Panc1 (cell line): ENCODE measurements around the gene RIMS1. TPM values are rescaled to one million over a fixed set of nuclear protein-coding genes. Genes with fewer than 3 reads are reported as not detected.
"Not testable (repeated sequence)": the region's sequence is repeated elsewhere in the genome, so short reads cannot be mapped to it uniquely, and the experiment has no call there.

Experiments
- ATAC-seq: fragments of 200-7000 bp; cut with Tn5 transposase; 2 replicates; pipeline ENCODE4 v1.9.1; 2020; ENCODE audit warnings: mild to moderate bottlenecking, moderate library complexity
- BruUV-seq: library from RNA; stranded (reverse); fragments of 400-500 nt; replicated peaks from 2 replicates; lab custom pipeline; 2021; lab: Mats Ljungman, UMichigan
- CTCF ChIA-PET: fragments of 300-600 bp; sonication (Branson Sonifier 250); formaldehyde crosslinking; loops from one replicate; lab custom pipeline; 2022; ENCODE audit warnings: antibody characterized with exemption; lab: Charles Lee
- POLR2A ChIA-PET: fragments of 300-600 bp; sonication (Branson Sonifier 250); formaldehyde crosslinking; loops from one replicate; lab custom pipeline; 2022; ENCODE audit warnings: antibody characterized with exemption; lab: Charles Lee
- DNase-seq: peaks from one replicate; pipeline ENCODE4 v3.0.0-alpha.2; 2010; ENCODE audit warnings: low read depth, low spot score
- H3K27ac ChIP-seq: 2 replicates; pipeline ENCODE4 v1.5.1; 2011; ENCODE audit warnings: mild to moderate bottlenecking, low read length, inconsistent platforms
- H3K27me3 ChIP-seq: fragments of 200-500 bp; sonication (Bioruptor generic); 2 replicates; pipeline ENCODE4 v1.6.0; 2014; ENCODE audit warnings: low read length, inconsistent platforms; ENCODE audit not compliant: control insufficient read depth, insufficient read depth
- H3K36me3 ChIP-seq: fragments of 200-500 bp; sonication (Bioruptor generic); 2 replicates; pipeline ENCODE4 v1.5.1; 2014; ENCODE audit warnings: inconsistent platforms, mild to moderate bottlenecking, low read length, moderate library complexity; ENCODE audit not compliant: control insufficient read depth, insufficient read depth
- H3K4me1 ChIP-seq: 2 replicates; pipeline ENCODE4 v1.5.1; 2011; ENCODE audit warnings: inconsistent platforms, mild to moderate bottlenecking, low read length, moderate library complexity; ENCODE audit not compliant: control insufficient read depth, insufficient read depth
- H3K4me3 ChIP-seq, 2 experiments: 2 replicates each; pipeline ENCODE4 v1.5.1; 2011 to 2012; ENCODE audit warnings: low read depth in 2 of 2, low read length in 2 of 2, mild to moderate bottlenecking in 2 of 2, inconsistent platforms in 1 of 2, moderate library complexity in 1 of 2
- H3K9me3 ChIP-seq: fragments of 200-500 bp; sonication (Bioruptor generic); 2 replicates; pipeline ENCODE4 v1.5.1; 2014; ENCODE audit warnings: low read depth, mild to moderate bottlenecking, inconsistent platforms, low read length, moderate library complexity; ENCODE audit not compliant: control insufficient read depth, insufficient read depth
- POLR2AphosphoS5 ChIP-seq: IDR thresholded peaks from 2 replicates; pipeline ENCODE4 v1.6.1; 2012; ENCODE audit warnings: mild to moderate bottlenecking, low read depth, low read length, moderate library complexity
- REST ChIP-seq, 2 experiments: IDR thresholded peaks; 2 replicates each; pipeline ENCODE4 v1.6.1; 2011 to 2012; ENCODE audit warnings: low read depth in 2 of 2, control low read depth in 1 of 2, low read length in 1 of 2, mild to moderate bottlenecking in 1 of 2, moderate library complexity in 1 of 2; ENCODE audit not compliant: insufficient read depth in 1 of 2
- SIN3A ChIP-seq: IDR thresholded peaks from 2 replicates; pipeline ENCODE4 v1.6.1; 2012; ENCODE audit warnings: low read depth, mild to moderate bottlenecking, low read length, moderate library complexity, borderline replicate concordance; ENCODE audit not compliant: insufficient read depth
- TCF7L2 ChIP-seq: IDR thresholded peaks from 2 replicates; pipeline ENCODE4 v1.6.1; 2011; ENCODE audit warnings: mild to moderate bottlenecking, low read depth, low read length, inconsistent platforms
- in situ Hi-C: cut with HindIII; loops from 2 replicates; pipeline ENCODE4 v1.10.0; 2016; ENCODE audit warnings: low sequenced_read_pairs, low pct_unique_long_range_greater_than_20kb
- intact Hi-C: fragments of 100-400 bp; cut with micrococcal nuclease; formaldehyde crosslinking; loops from one replicate; pipeline ENCODE4 v1.10.0; 2022; ENCODE audit not compliant: unreplicated experiment
- total RNA-seq: library from RNA; stranded (reverse); gene quantifications from one replicate; pipeline ENCODE4 v1.2.1, GENCODE V29; 2021; ENCODE audit not compliant: unreplicated experiment
- TF ChIP-seq, protein P1 (sequence below): fragments of 450-650 bp; IDR thresholded peaks from 2 replicates; pipeline ENCODE4 v1.5.1; 2017; ENCODE audit warnings: mild to moderate bottlenecking

The RIMS1 gene
- total RNA-seq, 1 experiment from 2014 or later = 0.18 TPM

DNA sequence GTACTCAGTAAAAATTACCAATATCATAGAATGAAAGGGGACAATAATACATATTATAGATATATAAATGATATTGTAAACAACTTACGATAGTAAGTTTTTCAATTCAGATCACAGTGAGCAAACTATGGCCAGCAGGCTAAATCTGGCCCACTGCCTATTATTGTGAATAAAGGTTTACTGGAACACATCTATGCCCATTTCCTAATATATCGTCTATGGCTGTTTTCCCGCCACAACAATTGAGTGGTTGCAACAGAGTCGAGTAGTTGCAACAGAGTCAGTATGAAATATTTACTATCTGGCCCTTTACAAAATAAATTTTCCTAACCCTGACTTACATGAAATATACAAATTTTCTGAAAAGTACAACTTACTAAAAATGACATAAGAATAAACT is 438.2 kb downstream of the RIMS1 start:
- intact Hi-C loops = no loop called here
- in situ Hi-C loops = no loop called here
- no TSS peak for BruUV-seq
- H3K27ac ChIP-seq = no peak overlapping the region
- no peak overlapping the region for H3K4me3 ChIP-seq
- H3K27me3 ChIP-seq = peaks cover 5% of the 10 kb centered on the region
- ATAC-seq (no peak), DNase-seq (no peak)
- no peaks in the 10 kb centered on the region for H3K4me1 ChIP-seq
- TF ChIP-seq REST (IDR thresholded peaks at IDR 0.05; ENCODE audit: insufficient read depth in 1 of 2, low read depth in 2 of 2, low read length in 1 of 2) = no peak
- TF ChIP-seq, protein P1, sequence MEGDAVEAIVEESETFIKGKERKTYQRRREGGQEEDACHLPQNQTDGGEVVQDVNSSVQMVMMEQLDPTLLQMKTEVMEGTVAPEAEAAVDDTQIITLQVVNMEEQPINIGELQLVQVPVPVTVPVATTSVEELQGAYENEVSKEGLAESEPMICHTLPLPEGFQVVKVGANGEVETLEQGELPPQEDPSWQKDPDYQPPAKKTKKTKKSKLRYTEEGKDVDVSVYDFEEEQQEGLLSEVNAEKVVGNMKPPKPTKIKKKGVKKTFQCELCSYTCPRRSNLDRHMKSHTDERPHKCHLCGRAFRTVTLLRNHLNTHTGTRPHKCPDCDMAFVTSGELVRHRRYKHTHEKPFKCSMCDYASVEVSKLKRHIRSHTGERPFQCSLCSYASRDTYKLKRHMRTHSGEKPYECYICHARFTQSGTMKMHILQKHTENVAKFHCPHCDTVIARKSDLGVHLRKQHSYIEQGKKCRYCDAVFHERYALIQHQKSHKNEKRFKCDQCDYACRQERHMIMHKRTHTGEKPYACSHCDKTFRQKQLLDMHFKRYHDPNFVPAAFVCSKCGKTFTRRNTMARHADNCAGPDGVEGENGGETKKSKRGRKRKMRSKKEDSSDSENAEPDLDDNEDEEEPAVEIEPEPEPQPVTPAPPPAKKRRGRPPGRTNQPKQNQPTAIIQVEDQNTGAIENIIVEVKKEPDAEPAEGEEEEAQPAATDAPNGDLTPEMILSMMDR = no peak
- POLR2A ChIA-PET = no interaction called here
- H3K9me3 ChIP-seq = no peaks in the 10 kb centered on the region
- CTCF ChIA-PET = no interaction called here
- no peaks in the 10 kb centered on the region for H3K36me3 ChIP-seq

- TF ChIP-seq TCF7L2 (no peak), REST (IDR thresholded peaks at IDR 0.05; ENCODE audit: insufficient read depth in 1 of 2, low read depth in 2 of 2, low read length in 1 of 2) (no peak), POLR2AphosphoS5 (no peak), SIN3A (no peak)
- TF ChIP-seq, protein P1 = no peak
- Histone ChIP-seq H3K4me3 (no peak overlapping the region), H3K4me1 (no peaks in the 10 kb centered on the region), H3K27me3 (peaks cover 2% of the 10 kb centered on the region), H3K36me3 (no peaks in the 10 kb centered on the region), H3K27ac (no peak overlapping the region), H3K9me3 (no peaks in the 10 kb centered on the region)
- in situ Hi-C loops (no loop called here), intact Hi-C loops (no loop called here)
- POLR2A ChIA-PET = no interaction called here
- CTCF ChIA-PET = interaction anchor here (0.6 kb wide), 1 partner anchor 36 kb away, joined by 4 read pairs; no protein-coding TSS in a partner anchor
- BruUV-seq = no TSS peak
- no peak for ATAC-seq
- DNase-seq = no peak
These were observed 442.4 kb downstream of the RIMS1 start for GRCh38 chr6:72328775-72329174.

DNA sequence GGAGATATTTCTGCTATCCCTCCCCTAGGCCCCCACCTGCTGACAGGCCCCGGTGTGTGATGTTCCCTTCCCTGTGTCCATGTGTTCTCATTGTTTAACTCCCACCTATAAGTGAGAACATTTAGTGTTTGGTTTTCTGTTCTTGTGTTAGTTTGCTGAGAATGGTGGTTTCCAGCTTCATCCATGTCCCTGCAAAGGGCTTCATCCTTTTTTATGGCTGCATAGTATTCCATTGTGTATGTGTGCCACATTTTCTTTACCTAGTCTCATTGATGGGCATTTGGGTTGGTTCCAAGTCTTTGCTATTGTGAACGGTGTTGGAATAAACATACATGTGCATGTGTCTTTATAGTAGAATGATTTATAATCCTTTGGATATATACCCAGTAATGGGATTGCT is 448.9 kb downstream of the RIMS1 start:
- H3K36me3 ChIP-seq, ATAC-seq, DNase-seq, H3K27me3 ChIP-seq, in situ Hi-C loops, BruUV-seq, H3K27ac ChIP-seq, CTCF ChIA-PET, intact Hi-C loops, H3K4me3 ChIP-seq, H3K4me1 ChIP-seq, H3K9me3 ChIP-seq: not testable (repeated sequence)
- POLR2A ChIA-PET = interaction anchor here (0.7 kb wide), 1 partner anchor 11 kb away, joined by 4 read pairs; no protein-coding TSS in a partner anchor
